Hematopoietic multipotent progenitor cell treated with erythropoietin and hydrocortisone succinate and interleukin-3 and kit ligand, for 6 days (in vitro differentiated cells): ENCODE data around the gene SMYD3.
A peak's percentile ranks its signal among the peaks of the same experiment; 100 is the strongest.

ENCODE experiments used
- DNase-seq: peaks from one replicate; pipeline ENCODE4 v3.0.0-alpha.2; 2015

Gene SMYD3

DNA sequence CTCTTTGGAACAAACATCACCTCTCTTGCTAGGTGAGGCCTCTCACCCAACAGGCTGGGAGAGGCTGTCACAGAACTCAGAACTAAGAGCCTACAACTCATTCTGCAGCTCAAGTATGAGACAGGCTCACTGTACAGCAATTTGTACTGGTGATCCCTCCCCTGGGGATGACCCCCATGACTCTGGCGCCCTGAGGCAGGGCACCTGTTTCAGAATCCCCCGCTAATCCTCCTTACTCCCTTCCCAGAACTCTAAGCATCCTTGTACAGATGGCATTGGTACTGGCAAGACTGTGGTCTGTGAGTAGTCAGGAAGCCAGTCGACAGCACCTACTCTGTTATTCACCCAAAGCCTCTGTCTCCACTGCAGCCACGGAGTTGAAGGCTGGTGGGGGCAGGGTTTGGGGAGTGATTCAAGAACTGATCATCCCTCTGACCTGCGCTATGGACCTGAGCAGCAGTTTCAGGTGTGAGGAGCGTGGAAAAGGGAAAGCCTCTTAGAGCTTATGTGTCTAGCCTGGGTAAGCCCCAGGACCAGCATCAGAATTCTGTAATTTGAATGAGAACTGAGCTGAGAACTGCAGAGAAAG is 696.8 kb downstream of the SMYD3 start:
- DNase-seq: no peak

GRCh38 chr1:245809361-245809760 is 697.7 kb downstream of the SMYD3 start:
- DNase-seq: no peak

DNA sequence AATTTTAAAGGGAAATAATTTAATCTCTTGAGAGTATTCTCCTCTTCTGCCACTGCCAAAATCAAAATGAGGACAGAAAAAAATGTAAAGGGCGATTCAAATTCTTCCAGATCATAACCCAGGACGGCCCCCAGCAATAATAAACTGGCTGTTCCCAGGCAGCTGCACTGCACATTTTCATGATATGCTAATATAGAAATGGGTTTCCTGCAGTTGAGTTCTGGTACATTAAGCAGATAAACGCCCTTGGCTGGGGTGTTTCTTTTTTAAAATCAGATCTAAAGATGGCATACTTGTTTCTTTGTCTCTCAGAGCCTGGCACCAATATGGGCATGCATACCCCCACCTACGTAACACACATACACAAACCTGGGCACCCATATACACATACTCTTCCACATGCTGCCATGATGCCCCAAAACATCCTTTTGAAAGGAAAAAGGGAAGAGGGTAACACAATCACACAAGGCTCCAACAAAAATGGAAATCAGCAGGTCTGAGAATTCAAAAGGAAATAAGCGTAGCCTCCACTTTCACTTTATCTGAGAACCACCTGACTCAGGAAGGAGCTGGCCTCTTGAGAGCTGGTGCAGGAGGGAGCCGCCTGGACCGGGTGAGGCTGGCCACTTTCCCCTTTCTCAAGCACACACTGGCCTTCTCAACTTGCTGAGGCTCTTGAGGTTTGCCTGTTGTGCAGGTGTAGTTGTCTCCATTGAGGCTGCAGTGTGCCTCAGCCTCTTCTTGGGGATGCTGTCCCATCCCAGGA is 698.9 kb downstream of the SMYD3 start:
- peak; percentile 7 for DNase-seq

- peak; percentile 53 for DNase-seq
These were observed 699.8 kb downstream of the SMYD3 start for GRCh38 chr1:245807306-245807705.

- no peak for DNase-seq
These were observed 701.5 kb downstream of the SMYD3 start for GRCh38 chr1:245805532-245805931.

GRCh38 chr1:245804696-245805095 is 702.4 kb downstream of the SMYD3 start:
- DNase-seq: no peak

DNA sequence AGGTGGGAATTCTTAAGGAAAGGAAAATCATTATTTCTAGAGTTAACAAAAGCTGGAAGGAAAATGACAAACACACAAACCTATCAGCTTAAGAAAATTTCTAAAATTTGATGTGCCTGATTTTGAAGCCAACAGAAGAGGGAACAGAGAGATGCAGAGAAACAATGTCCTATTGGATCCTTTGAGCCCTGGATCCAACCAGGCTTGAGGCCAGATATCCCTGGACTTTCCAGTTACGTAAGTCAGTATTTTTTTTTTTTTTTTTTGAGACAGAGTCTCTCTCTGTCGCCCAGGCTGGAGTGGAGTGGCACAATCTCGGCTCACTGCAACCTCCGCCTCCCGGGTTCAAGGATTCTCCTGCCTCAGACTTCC is 703.4 kb downstream of the SMYD3 start:
- no peak for DNase-seq

GRCh38 chr1:245802941-245803665 is 704.0 kb downstream of the SMYD3 start:
- no peak for DNase-seq

GRCh38 chr1:245800901-245801605 is 706.0 kb downstream of the SMYD3 start:
- no peak for DNase-seq

DNA sequence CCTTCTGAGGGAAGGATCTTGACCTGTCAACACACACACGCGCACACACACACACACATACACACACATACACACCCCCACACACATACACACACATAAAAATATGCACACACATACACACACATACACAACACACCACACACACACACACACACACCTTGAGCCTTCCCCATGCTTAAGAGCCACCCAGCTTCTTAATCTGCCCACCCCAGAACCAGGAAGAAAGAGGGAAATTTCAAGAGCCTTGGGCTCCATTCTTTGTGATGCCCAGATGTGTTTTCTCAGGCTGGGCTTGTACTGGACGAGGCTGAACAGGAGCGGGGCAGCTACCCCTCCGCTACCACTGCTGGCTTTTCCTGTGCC is 708.7 kb downstream of the SMYD3 start:
- DNase-seq: no peak

- peak; percentile 56 for DNase-seq
These were observed 709.3 kb downstream of the SMYD3 start for GRCh38 chr1:245797592-245798348.

GRCh38 chr1:245791410-245792312 is 715.4 kb downstream of the SMYD3 start:
- peak; percentile 28 for DNase-seq

DNA sequence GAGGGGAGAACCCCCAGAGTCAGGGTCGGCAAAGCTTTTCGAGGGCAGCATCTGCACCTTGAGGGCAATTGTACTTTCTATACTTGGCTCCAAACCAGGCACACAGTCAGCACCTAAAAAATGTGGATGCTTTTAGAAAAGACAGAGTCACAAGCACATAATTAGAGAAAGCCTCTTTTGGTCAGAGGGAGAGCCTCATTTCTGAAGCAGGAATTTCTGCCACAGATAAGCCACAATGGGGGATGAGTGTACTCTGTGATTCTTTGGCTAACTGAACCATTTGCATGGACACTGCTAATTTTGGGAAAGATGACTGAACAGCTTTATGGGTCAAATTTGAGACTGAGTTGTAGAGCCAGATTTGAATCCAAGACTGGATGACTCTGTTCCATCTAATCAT is 716.6 kb downstream of the SMYD3 start:
- DNase-seq: no peak

DNA sequence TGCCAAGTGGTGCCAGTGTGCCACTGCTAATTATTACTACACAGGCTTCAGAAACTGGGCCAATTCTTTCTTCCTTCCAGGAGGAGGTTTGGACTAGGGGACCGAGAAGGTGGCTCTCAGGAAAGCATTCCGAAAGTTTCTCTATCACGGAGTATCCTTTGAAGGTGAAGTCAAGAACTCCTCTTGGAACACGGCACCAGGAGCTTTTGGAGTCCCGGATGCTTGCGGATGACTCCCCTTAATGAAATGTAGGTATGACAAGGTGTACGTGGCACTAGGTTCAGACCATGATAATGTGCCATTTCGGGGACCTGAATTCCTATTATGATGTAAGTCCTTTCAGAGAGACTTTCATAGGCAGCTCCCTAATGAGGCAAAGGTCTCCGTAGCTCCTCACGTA is 718.2 kb downstream of the SMYD3 start:
- DNase-seq: no peak

- DNase-seq: no peak
These were observed 718.8 kb downstream of the SMYD3 start for GRCh38 chr1:245788269-245788668.

DNA sequence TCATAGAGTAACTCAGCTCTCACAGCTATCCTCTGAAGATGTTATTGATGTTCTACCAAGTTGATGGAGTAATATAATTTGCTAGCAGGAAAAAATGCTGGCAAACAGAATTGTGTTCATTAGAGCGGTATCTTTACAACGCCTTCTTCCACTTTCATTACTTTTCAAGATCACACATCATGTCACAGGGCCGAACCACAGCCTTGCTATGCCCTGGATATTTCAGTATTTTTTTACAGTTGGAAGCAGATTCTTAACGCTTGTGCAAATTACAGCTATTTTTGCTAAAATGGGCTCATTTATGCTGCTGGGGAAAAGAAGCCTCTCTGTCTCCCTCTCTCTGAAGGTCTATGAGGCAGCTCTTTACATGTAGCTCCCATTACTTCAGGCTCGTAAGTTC is 720.1 kb downstream of the SMYD3 start:
- no peak for DNase-seq

GRCh38 chr1:245779797-245780755 is 727.0 kb downstream of the SMYD3 start:
- no peak for DNase-seq

- DNase-seq: no peak
These were observed 729.3 kb downstream of the SMYD3 start for GRCh38 chr1:245777752-245778151.

- no peak for DNase-seq
These were observed 730.3 kb downstream of the SMYD3 start for GRCh38 chr1:245776694-245777332.

- no peak for DNase-seq
These were observed 730.9 kb downstream of the SMYD3 start for GRCh38 chr1:245776139-245776538.
